HepG2 (cell line): ENCODE data around the gene SCMH1.

Experiments
- CTCF ChIP-seq: sonication (generic); formaldehyde crosslinking; IDR thresholded peaks from 2 replicates; pipeline ENCODE4 v1.5.0; 2020; ENCODE audit warnings: mild to moderate bottlenecking, missing genetic modification reagents, moderate library complexity
- EZH2 ChIP-seq: conservative IDR thresholded peaks from 2 replicates; pipeline ENCODE4 v1.6.1; 2012; ENCODE audit warnings: mild to moderate bottlenecking, low read depth, low read length, moderate library complexity
- FOXJ3 ChIP-seq: sonication (generic); formaldehyde crosslinking; IDR thresholded peaks from 2 replicates; pipeline ENCODE4 v1.4.0; 2020; ENCODE audit warnings: missing genetic modification reagents, mild to moderate bottlenecking, borderline replicate concordance
- HDAC6 ChIP-seq: fragments of 200-600 bp; sonication (generic); IDR thresholded peaks from 2 replicates; pipeline ENCODE4 v1.7.0; 2017; ENCODE audit warnings: mild to moderate bottlenecking, antibody characterized with exemption, low read length, low read depth
- KAT7 ChIP-seq: IDR thresholded peaks from 2 replicates; pipeline ENCODE4 v1.6.1; 2018; ENCODE audit warnings: borderline replicate concordance, missing compliant biosample characterization
- RAD21 ChIP-seq: fragments of 450-650 bp; formaldehyde crosslinking; IDR thresholded peaks from 2 replicates; pipeline ENCODE4 v1.5.0; 2020; ENCODE audit warnings: mild to moderate bottlenecking
- RBM39 ChIP-seq: fragments of 200-400 bp; formaldehyde crosslinking; IDR thresholded peaks from one replicate; pipeline ENCODE4 v1.6.1; 2018; ENCODE audit warnings: antibody characterized with exemption, mild to moderate bottlenecking, low read depth, low read length; ENCODE audit not compliant: poor library complexity, severe bottlenecking
- SMC3 ChIP-seq: IDR thresholded peaks from 2 replicates; pipeline ENCODE4 v1.6.1; 2011; ENCODE audit warnings: low read length, improper control_type of control experiment
- ZNF234 ChIP-seq: sonication (generic); formaldehyde crosslinking; conservative IDR thresholded peaks from 2 replicates; pipeline ENCODE4 v1.5.1; 2020; ENCODE audit warnings: mild to moderate bottlenecking, missing genetic modification reagents
- ZNF431 ChIP-seq: sonication (generic); formaldehyde crosslinking; IDR thresholded peaks from 2 replicates; pipeline ENCODE4 v1.9.0; 2022; ENCODE audit warnings: missing genetic modification reagents, low read depth, mild to moderate bottlenecking, borderline replicate concordance

DNA sequence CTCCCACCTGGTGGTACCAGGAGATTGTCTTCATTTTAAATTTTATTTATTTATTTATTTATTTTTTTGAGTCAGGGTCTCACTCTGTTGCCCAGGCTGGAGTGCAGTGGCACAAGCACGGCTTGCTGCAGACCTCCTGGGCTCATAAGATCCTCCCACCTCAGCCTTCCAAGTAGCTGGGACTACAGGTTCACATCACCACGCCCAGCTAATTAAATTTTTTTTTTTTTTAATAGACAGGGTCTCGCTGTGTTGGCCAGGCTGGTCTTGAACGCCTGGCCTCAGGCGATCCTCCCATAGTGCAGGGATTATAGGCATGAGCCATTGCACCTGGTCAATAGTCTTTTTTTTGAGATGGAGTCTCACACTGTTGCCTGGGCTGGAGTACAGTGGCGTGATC lies 229.1 kb downstream of the SCMH1 start:
- TF ChIP-seq EZH2 (no peak), ZNF431 (CRISPR knock-in tag) (no peak), ZNF234 (CRISPR knock-in tag) (no peak), FOXJ3 (CRISPR knock-in tag) (no peak), SMC3 (no peak), KAT7 (no peak), RBM39 (no peak), RAD21 (no peak), HDAC6 (no peak), CTCF (CRISPR knock-in tag) (no peak)
